Natural killer cell (primary cell): Measurements from ENCODE around the gene COP1. TPM values are rescaled to one million over a fixed set of nuclear protein-coding genes. Genes with fewer than 3 reads are reported as not detected.
"Not testable (repeated sequence)": the region's sequence is repeated elsewhere in the genome, so short reads cannot be mapped to it uniquely, and the experiment has no call there.

Experiments used
- ATAC-seq, 3 donors: fragments of 150-1000 bp in 2 of 3; fragments of 200-7000 bp in 1 of 3; cut with Tn5 transposase; 1 replicate in 1 of 3; 2 replicates in 2 of 3; pipeline ENCODE4 v1.10.0; 2021; ENCODE audit warnings: mild to moderate bottlenecking in 2 of 3, moderate library complexity in 2 of 3
- DNase-seq, 2 donors: peaks; one replicate each; pipeline versions ENCODE4 v3.0.0 to v3.0.0-alpha.2; 2013 to 2021; ENCODE audit warnings: mixed read lengths in 1 of 2
- H3K27ac ChIP-seq: one replicate; pipeline ENCODE4 v1.5.1; 2013; ENCODE audit warnings: mild to moderate bottlenecking, low read length
- H3K27me3 ChIP-seq: one replicate; pipeline ENCODE4 v1.6.1; 2013; ENCODE audit warnings: low read length; ENCODE audit not compliant: control insufficient read depth, insufficient read depth
- H3K36me3 ChIP-seq: one replicate; pipeline ENCODE4 v1.6.1; 2013; ENCODE audit warnings: low read length; ENCODE audit not compliant: control insufficient read depth, insufficient read depth
- H3K4me1 ChIP-seq: one replicate; pipeline ENCODE4 v1.6.1; 2013; ENCODE audit warnings: low read length; ENCODE audit not compliant: control insufficient read depth, insufficient read depth
- H3K4me3 ChIP-seq: one replicate; pipeline ENCODE4 v1.5.1; 2013; ENCODE audit warnings: low read length
- H3K9me3 ChIP-seq: one replicate; pipeline ENCODE4 v1.6.1; 2013; ENCODE audit warnings: low read length; ENCODE audit not compliant: control insufficient read depth, insufficient read depth
- H3K27ac Mint-ChIP-seq, 2 donors: one replicate each; pipeline ENCODE4 v1.8.0; 2022; ENCODE audit warnings: mild to moderate bottlenecking in 2 of 2, mixed read lengths in 2 of 2, moderate library complexity in 1 of 2
- H3K27me3 Mint-ChIP-seq, 2 donors: one replicate each; pipeline ENCODE4 v1.8.0; 2022; ENCODE audit warnings: low read depth in 2 of 2, mixed read lengths in 2 of 2
- H3K36me3 Mint-ChIP-seq: one replicate; pipeline ENCODE4 v1.8.0; 2022; ENCODE audit warnings: mixed read lengths
- H3K4me1 Mint-ChIP-seq, 2 donors: one replicate each; pipeline ENCODE4 v1.8.0; 2022; ENCODE audit warnings: mixed read lengths in 2 of 2
- H3K4me3 Mint-ChIP-seq: one replicate; pipeline ENCODE4 v1.8.0; 2022; ENCODE audit warnings: mild to moderate bottlenecking, moderate library complexity, mixed read lengths
- H3K9me3 Mint-ChIP-seq, 2 donors: one replicate each; pipeline ENCODE4 v1.8.0; 2022; ENCODE audit warnings: mixed read lengths in 2 of 2
- CTCF ChIP-seq: fragments of 200-600 bp; IDR thresholded peaks from one replicate; pipeline ENCODE4 v1.8.0; 2022; ENCODE audit warnings: antibody characterized with exemption
- WGBS: methylation state at CpG from one replicate; pipeline ENCODE4 v1.1.7; 2013; ENCODE audit warnings: missing lambda C conversion rate; ENCODE audit not compliant: insufficient coverage; 5-methylcytosine and 5-hydroxymethylcytosine counted together
- intact Hi-C: fragments of 100-400 bp; cut with micrococcal nuclease; formaldehyde crosslinking; loops from one replicate; pipeline ENCODE4 v1.14.2; 2022
- total RNA-seq, 4 donors: library from RNA; stranded (reverse); fragments of 120-200 nt in 1 of 4; gene quantifications; one replicate each; pipeline versions ENCODE4 v1.2.3 to v1.2.4, GENCODE V29; 2013 to 2022

The COP1 gene
- total RNA-seq, 3 donors from 2014 or later (not counting 1 experiment from before 2014, with no cell fraction given), result 56.2 to 70.9 (median 60.9) TPM

GRCh38 chr1:176243746-176244145 is 36.7 kb upstream of the COP1 start:
- Mint-ChIP-seq H3K27ac (no peak overlapping the region), H3K4me1 (no peaks in the 10 kb centered on the region), H3K27me3 (peaks cover 7 to 51% of the 10 kb centered on the region in 2 donors), H3K36me3 (no peaks in the 10 kb centered on the region), H3K4me3 (no peak overlapping the region), H3K9me3 (no peaks in the 10 kb centered on the region)
- no peak for DNase-seq
- H3K27ac ChIP-seq, result no peak overlapping the region
- intact Hi-C loops, result no loop called here
- WGBS, result 77% methylated on average over 2 of the region's 2 CpGs
- H3K4me3 ChIP-seq, result no peak overlapping the region
- H3K9me3 ChIP-seq, result no peaks in the 10 kb centered on the region
- no peaks in the 10 kb centered on the region for H3K36me3 ChIP-seq
- H3K4me1 ChIP-seq, result no peaks in the 10 kb centered on the region
- TF ChIP-seq CTCF, result no peak
- H3K27me3 ChIP-seq, result no peaks in the 10 kb centered on the region
- no peak for ATAC-seq

GRCh38 chr1:176241385-176242015 is 34.4 kb upstream of the COP1 start:
- peaks cover 10 to 44% of the 10 kb centered on the region in 2 donors for H3K27me3 Mint-ChIP-seq
- H3K27ac Mint-ChIP-seq, result no peak overlapping the region
- H3K4me3 Mint-ChIP-seq, result no peak overlapping the region
- H3K9me3 Mint-ChIP-seq, result no peaks in the 10 kb centered on the region
- no peaks in the 10 kb centered on the region for H3K4me1 Mint-ChIP-seq
- Histone ChIP-seq H3K36me3 (no peaks in the 10 kb centered on the region), H3K27ac (no peak overlapping the region), H3K27me3 (no peaks in the 10 kb centered on the region), H3K4me1 (no peaks in the 10 kb centered on the region), H3K9me3 (no peaks in the 10 kb centered on the region), H3K4me3 (no peak overlapping the region)
- DNase-seq (no peak), ATAC-seq (no peak)
- H3K36me3 Mint-ChIP-seq, result no peaks in the 10 kb centered on the region
- WGBS, result 72% methylated on average over 1 of the region's 2 CpGs
- intact Hi-C loops, result no loop called here
- no peak for TF ChIP-seq CTCF

- not testable (repeated sequence) for H3K4me1 ChIP-seq
These were observed 26.6 kb upstream of the COP1 start for GRCh38 chr1:176233657-176234056.

GRCh38 chr1:176227579-176227978 is 20.5 kb upstream of the COP1 start:
- no peaks in the 10 kb centered on the region for H3K9me3 Mint-ChIP-seq
- DNase-seq, result no peak
- H3K36me3 Mint-ChIP-seq, result no peaks in the 10 kb centered on the region
- no peak for ATAC-seq
- H3K27ac Mint-ChIP-seq, result no peak overlapping the region
- Histone ChIP-seq H3K4me1 (no peaks in the 10 kb centered on the region), H3K27me3 (no peaks in the 10 kb centered on the region), H3K9me3 (no peaks in the 10 kb centered on the region), H3K4me3 (no peak overlapping the region), H3K36me3 (no peaks in the 10 kb centered on the region), H3K27ac (no peak overlapping the region)
- intact Hi-C loops, result no loop called here
- peaks cover 0 to 4% of the 10 kb centered on the region in 2 donors for H3K27me3 Mint-ChIP-seq
- no peaks in the 10 kb centered on the region for H3K4me1 Mint-ChIP-seq
- WGBS, result 94% methylated on average over 1 of the region's 3 CpGs
- H3K4me3 Mint-ChIP-seq, result no peak overlapping the region
- TF ChIP-seq CTCF, result no peak

More at GRCh38 chr1:176233657-176234056, 26.6 kb upstream of the COP1 start:
- H3K27ac ChIP-seq, H3K27ac Mint-ChIP-seq, ATAC-seq, H3K4me3 Mint-ChIP-seq, intact Hi-C loops, H3K9me3 Mint-ChIP-seq, H3K27me3 ChIP-seq, H3K36me3 Mint-ChIP-seq, DNase-seq, H3K36me3 ChIP-seq, H3K4me1 Mint-ChIP-seq, H3K4me3 ChIP-seq, H3K9me3 ChIP-seq: not testable (repeated sequence)
- peaks cover 8 to 11% of the 10 kb centered on the region in 2 donors for H3K27me3 Mint-ChIP-seq
- WGBS, result 77% methylated on average over 3 of the region's 3 CpGs
